GM18858 (cell line): ENCODE results near the gene CCDC14.
A peak's percentile ranks its signal among the peaks of the same experiment; 100 is the strongest.
"Not testable (repeated sequence)": the region's sequence is repeated elsewhere in the genome, so short reads cannot be mapped to it uniquely, and the experiment has no call there.

Experiments
- ATAC-seq: cut with Tn5 transposase; IDR thresholded peaks from one replicate; pipeline ENCODE4 v1.9.1; 2021; ENCODE audit not compliant: unreplicated experiment

The CCDC14 gene

GRCh38 chr3:123909785-123910184 is 51.2 kb downstream of the CCDC14 start:
- peak; percentile 65 for ATAC-seq

DNA sequence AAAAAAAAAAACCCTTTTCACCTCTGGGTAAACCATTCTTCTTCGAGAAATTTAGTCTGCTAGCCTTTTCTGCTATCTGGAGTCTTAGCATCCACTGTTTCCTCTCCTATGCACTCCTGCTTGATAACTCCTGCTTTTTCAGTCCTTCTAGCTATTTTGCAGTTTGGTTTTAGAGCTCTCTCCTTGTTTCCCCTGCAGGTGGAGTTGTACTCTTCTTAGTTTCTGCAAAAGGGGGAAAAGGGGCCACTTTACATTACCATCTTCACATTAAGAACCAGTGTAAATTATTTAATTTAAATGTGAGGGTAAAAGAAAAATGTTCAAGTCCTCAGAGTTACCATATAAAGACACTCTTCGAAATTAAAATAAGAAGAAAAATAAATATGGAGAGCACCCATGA is 53.3 kb downstream of the CCDC14 start:
- ATAC-seq: no peak

- no peak for ATAC-seq
Observed at GRCh38 chr3:123899300-123899865, 61.6 kb downstream of the CCDC14 start.

- ATAC-seq: no peak
Observed at GRCh38 chr3:123893012-123893411, 68.0 kb downstream of the CCDC14 start.

GRCh38 chr3:123892195-123892594 is 68.8 kb downstream of the CCDC14 start:
- no peak for ATAC-seq

GRCh38 chr3:123890991-123891390 is 70.0 kb downstream of the CCDC14 start:
- ATAC-seq: not testable (repeated sequence)

- ATAC-seq: not testable (repeated sequence)
Observed at GRCh38 chr3:123890162-123890561, 70.9 kb downstream of the CCDC14 start.

GRCh38 chr3:123884993-123885392 is 76.0 kb downstream of the CCDC14 start:
- ATAC-seq: no peak

- no peak for ATAC-seq
Observed at GRCh38 chr3:123884203-123884831, 76.7 kb downstream of the CCDC14 start, which contains the start of gene MYLK. MYLK (minus strand) TSS chr3:123884332; CDS start chr3:123793841, 90,491 bp downstream.

DNA sequence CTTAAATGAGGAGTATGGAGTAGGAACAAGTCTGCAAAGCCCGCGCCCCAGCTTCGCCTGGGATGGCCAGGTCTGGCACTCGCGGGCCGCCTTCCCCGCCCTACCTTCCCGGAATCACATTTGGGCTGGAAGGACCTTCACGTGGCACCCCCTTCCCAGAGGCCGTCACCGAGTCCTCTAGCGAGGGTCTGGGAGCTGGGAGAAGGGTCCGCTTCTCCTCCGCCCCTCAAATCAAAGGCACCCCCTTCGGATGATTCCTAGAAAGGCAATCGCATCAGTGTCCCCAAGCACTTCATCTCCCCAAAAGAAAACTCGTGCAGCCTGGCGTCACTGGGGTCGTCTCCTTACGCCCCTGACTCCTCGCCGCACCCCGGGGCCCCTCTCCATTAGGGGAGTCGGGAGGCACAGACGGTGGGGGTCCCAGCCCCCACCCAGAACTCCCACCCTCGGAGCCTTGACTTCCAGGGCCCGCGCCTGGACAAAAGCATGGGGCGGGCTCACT is 77.3 kb downstream of the CCDC14 start:
- ATAC-seq: no peak

- ATAC-seq: no peak
Observed at GRCh38 chr3:123883111-123883510, 77.9 kb downstream of the CCDC14 start.

DNA sequence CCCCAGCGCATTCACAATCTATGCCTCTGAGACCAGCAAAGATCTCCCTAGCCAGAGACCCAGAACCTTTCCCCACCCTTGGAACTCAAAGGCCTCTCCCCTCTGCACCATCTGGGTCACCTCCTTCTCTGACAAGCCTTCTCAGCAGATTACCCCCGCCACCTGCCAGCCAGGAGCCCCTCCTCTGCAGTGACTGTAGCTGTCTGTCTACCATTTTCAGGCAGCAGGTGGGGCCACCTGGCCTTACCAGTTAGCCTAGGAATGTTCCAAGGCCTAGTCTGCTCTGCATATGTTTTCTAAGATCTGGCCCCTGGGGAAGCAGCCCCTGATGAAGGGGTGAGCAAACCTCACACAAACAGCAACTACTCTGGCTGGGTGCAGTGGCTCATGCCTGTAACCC is 79.3 kb downstream of the CCDC14 start:
- ATAC-seq: no peak

GRCh38 chr3:123880998-123881561 is 79.9 kb downstream of the CCDC14 start:
- ATAC-seq: no peak

- no peak for ATAC-seq
Observed at GRCh38 chr3:123878807-123879206, 82.2 kb downstream of the CCDC14 start.

- no peak for ATAC-seq
Observed at GRCh38 chr3:123877965-123878364, 83.1 kb downstream of the CCDC14 start.

GRCh38 chr3:123877466-123877865 is 83.6 kb downstream of the CCDC14 start:
- ATAC-seq: no peak

GRCh38 chr3:123876858-123877257 is 84.2 kb downstream of the CCDC14 start:
- no peak for ATAC-seq

DNA sequence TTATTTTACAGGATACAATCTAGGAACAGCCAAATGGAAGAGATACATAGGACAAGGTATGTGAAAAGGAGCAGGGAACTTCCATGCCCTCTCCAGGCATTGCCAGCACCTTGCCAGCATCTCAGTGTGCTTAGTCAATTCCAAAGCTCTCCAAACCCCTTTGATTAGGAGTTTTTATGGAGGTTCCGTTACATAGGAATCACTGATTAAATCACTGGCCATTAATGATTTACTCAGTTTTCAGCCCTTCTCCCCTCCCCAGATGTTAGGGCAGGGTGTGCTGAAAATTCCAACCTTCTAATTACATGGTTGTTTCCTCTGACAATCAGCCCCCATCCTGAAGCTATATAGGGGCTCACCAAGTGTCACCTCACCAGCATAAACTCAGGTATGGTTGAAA is 88.4 kb downstream of the CCDC14 start:
- no peak for ATAC-seq

DNA sequence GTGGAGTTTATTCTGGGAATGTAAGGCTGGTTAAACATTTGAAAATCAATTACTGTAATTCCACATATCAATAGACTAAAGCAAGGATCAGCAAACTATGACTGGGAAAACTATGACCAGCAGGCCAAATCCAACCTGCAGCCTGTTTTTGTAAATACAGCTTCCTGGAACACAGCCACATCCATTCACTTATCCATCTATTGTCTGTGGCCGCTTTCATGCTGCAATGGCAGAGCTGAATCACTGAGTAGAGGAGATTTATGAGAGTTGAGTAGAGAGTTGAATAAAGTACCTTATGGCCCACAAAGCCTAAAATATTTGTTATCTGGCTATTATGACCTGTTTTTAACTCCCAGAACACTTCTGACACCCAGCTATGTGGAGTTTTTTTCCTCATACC is 89.1 kb downstream of the CCDC14 start:
- ATAC-seq: no peak

GRCh38 chr3:123870033-123870432 is 91.0 kb downstream of the CCDC14 start:
- ATAC-seq: no peak

DNA sequence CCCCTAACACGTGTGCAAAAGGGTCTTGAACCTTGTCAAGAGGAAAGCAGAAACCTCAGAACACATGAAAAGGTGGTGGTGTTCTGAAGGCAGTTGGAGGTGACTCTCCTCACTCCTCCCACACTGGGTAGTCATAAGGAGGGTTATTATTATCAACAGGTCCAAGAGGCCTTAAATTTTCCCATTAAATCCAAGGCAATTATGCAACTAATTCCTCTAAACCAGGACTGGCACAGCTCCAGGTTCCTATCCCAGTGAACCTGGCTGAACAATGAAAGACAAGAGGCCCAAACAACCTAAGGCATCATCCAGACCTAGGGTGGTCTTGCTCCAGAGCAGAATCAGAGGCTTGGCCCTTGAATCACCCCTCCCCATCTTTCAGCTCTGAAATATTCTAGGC is 91.9 kb downstream of the CCDC14 start:
- no peak for ATAC-seq

GRCh38 chr3:123864706-123865105 is 96.3 kb downstream of the CCDC14 start:
- no peak for ATAC-seq
